ENCODE measurements around the gene SSRP1.

DNA sequence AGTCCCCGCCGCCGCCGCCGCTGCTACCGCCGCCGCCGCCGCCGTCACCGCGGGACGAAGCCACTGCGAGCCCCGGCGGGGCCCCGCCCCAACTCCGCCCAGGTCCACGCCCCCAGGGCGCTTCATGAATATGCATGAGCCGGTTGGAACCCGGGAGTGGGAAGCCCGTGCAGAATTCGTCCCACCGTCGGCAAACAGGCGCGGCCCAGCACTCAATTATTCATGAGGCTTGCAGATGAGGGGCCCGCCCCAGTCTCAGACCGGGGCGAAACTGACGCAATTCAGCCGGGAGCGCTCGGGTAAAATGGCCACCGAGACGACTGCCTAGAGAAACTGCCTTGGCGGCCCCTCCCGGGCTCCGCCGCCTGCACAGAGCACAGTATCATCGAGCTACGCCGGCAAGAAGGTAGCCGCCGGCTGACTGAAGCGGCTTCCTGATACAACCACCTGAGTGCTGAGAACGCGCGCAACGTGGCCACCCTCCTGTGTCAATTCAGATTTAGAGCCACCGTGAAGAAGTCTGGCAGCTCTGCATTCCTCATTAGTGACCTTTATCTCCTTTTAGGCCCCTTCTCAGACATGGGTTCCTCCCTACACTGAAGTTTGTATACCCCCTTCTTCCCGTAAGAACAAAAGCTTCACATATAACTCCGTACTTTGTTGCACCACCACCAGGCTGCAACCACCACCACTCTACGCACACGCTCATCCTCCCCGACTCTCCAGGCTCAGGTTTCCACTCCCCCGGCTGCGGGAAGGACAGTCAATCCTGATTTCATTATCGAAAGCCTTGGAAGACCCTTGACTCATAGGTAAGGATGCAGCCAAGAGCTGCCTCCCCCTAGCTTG, 10.6 kb downstream of the SSRP1 start, which contains the start of gene TNKS1BP1:
- TF ChIP-seq, protein P1, sequence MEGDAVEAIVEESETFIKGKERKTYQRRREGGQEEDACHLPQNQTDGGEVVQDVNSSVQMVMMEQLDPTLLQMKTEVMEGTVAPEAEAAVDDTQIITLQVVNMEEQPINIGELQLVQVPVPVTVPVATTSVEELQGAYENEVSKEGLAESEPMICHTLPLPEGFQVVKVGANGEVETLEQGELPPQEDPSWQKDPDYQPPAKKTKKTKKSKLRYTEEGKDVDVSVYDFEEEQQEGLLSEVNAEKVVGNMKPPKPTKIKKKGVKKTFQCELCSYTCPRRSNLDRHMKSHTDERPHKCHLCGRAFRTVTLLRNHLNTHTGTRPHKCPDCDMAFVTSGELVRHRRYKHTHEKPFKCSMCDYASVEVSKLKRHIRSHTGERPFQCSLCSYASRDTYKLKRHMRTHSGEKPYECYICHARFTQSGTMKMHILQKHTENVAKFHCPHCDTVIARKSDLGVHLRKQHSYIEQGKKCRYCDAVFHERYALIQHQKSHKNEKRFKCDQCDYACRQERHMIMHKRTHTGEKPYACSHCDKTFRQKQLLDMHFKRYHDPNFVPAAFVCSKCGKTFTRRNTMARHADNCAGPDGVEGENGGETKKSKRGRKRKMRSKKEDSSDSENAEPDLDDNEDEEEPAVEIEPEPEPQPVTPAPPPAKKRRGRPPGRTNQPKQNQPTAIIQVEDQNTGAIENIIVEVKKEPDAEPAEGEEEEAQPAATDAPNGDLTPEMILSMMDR (IDR thresholded peaks at IDR 0.05), result peak in 1 of 12 donors; percentile 11
- TF ChIP-seq POLR2A (IDR thresholded peaks at IDR 0.05), result peak; percentile 9 to 90

Data from heart left ventricle (tissue), 13 donors.